K562 (cell line): ENCODE measurements around the gene TCAF1.

Experiments
- CEBPG ChIP-seq, 3 experiments: fragments of 200-800 bp in 1 of 3; sonication (Bioruptor generic) in 1 of 3; sonication (generic) in 1 of 3; formaldehyde crosslinking in 1 of 3; IDR thresholded peaks in 2 of 3; conservative IDR thresholded peaks in 1 of 3; 2 replicates each; pipeline versions ENCODE4 v1.6.1 to v1.8.0; 2016 to 2022; ENCODE audit warnings: missing compliant biosample characterization in 2 of 3, missing genetic modification characterization in 2 of 3, mild to moderate bottlenecking in 1 of 3, missing genetic modification reagents in 1 of 3
- CTBP1 ChIP-seq: fragments of 450-650 bp; IDR thresholded peaks from 2 replicates; pipeline ENCODE4 v1.6.1; 2016; ENCODE audit warnings: borderline replicate concordance
- E2F1 ChIP-seq: sonication (generic); formaldehyde crosslinking; IDR thresholded peaks from 2 replicates; pipeline ENCODE4 v1.8.1; 2023; ENCODE audit warnings: mild to moderate bottlenecking, missing genetic modification reagents, moderate library complexity
- KDM1A ChIP-seq, 2 experiments: fragments of 450-650 bp; IDR thresholded peaks; 2 replicates each; pipeline ENCODE4 v1.6.1; 2016; ENCODE audit warnings: mild to moderate bottlenecking in 2 of 2
- NFYB ChIP-seq: IDR thresholded peaks from 2 replicates; pipeline ENCODE4 v1.6.1; 2011; ENCODE audit warnings: mild to moderate bottlenecking, moderate library complexity; ENCODE audit not compliant: insufficient read length; ENCODE audit errors: extremely low read depth
- NONO ChIP-seq, 2 experiments: fragments of 200-400 bp in 1 of 2; fragments of 450-650 bp in 1 of 2; formaldehyde crosslinking in 1 of 2; IDR thresholded peaks; 2 replicates each; pipeline ENCODE4 v1.6.1; 2017; ENCODE audit warnings: low read depth in 2 of 2, mild to moderate bottlenecking in 2 of 2, moderate library complexity in 2 of 2, low read length in 1 of 2
- PHF8 ChIP-seq: fragments of 200-600 bp; sonication (generic); IDR thresholded peaks from 2 replicates; pipeline ENCODE4 v1.6.1; 2012; ENCODE audit warnings: mixed run types, mild to moderate bottlenecking, inconsistent platforms, low read length, moderate library complexity, borderline replicate concordance
- POLR2AphosphoS5 ChIP-seq: IDR thresholded peaks from 2 replicates; pipeline ENCODE4 v1.6.1; 2011; ENCODE audit warnings: mild to moderate bottlenecking, low read depth, low read length, moderate library complexity; ENCODE audit not compliant: control insufficient read depth, insufficient read depth
- SAFB2 ChIP-seq: fragments of 200-400 bp; formaldehyde crosslinking; IDR thresholded peaks from 2 replicates; pipeline ENCODE4 v1.6.1; 2018; ENCODE audit warnings: borderline replicate concordance, low read length, low read depth, moderate library complexity; ENCODE audit not compliant: severe bottlenecking
- SMAD3 ChIP-seq: fragments of 450-650 bp; formaldehyde crosslinking; conservative IDR thresholded peaks from 2 replicates; pipeline ENCODE4 v1.4.0; 2020; ENCODE audit warnings: mild to moderate bottlenecking

- TF ChIP-seq PHF8 = no peak
- TF ChIP-seq SMAD3 (CRISPR knock-in tag) = no peak
- TF ChIP-seq POLR2AphosphoS5 = no peak
- TF ChIP-seq CTBP1 = no peak
- no peak for TF ChIP-seq CEBPG (CRISPR knock-in tag; IDR thresholded peaks at IDR 0.05)
- TF ChIP-seq CEBPG (tag; conservative IDR thresholded peaks at IDR 0.05 in 1 of 2, IDR thresholded peaks at IDR 0.05 in 1 of 2) = no peak
- TF ChIP-seq NFYB = no peak
- no peak for TF ChIP-seq NONO (IDR thresholded peaks at IDR 0.05; ENCODE audit: low read depth in 2 of 2, low read length in 1 of 2)
- TF ChIP-seq KDM1A (IDR thresholded peaks at IDR 0.05) = no peak
- no peak for TF ChIP-seq E2F1 (CRISPR knock-in tag)
- no peak for TF ChIP-seq SAFB2
These were observed 3.2 kb downstream of the TCAF1 start for GRCh38 chr7:143898810-143899209.
